Spleen (tissue), 7 donors: Measurements from ENCODE around the gene GPRC5C.

Experiments used
- CTCF ChIP-seq, 11 experiments: fragments of 200-600 bp in 7 of 11; fragments of 450-650 bp in 4 of 11; sonication (generic) in 4 of 11; IDR thresholded peaks in 8 of 11; conservative IDR thresholded peaks in 3 of 11; 1 replicate in 7 of 11; 2 replicates in 4 of 11; pipeline versions ENCODE4 v1.4.0 to v1.8.0; 2016 to 2021; ENCODE audit warnings: antibody characterized with exemption in 11 of 11, inconsistent platforms in 4 of 11, mild to moderate bottlenecking in 1 of 11
- POLR2A ChIP-seq, 3 donors: fragments of 450-650 bp; IDR thresholded peaks; one replicate each; pipeline ENCODE4 v1.5.1; 2017; ENCODE audit warnings: antibody characterized with exemption in 3 of 3, mild to moderate bottlenecking in 1 of 3
- POLR2AphosphoS5 ChIP-seq, 3 donors: sonication (generic); formaldehyde crosslinking; IDR thresholded peaks; one replicate each; pipeline ENCODE4 v1.5.1; 2017; ENCODE audit warnings: antibody characterized with exemption in 3 of 3
- donor health status: DM: no; HTN: no; CAD: no; lungs with moderate emphysema.
- donor health status: DM: no; HTN: no; CAD: no.
- donor health status: DM: no; HTN: no; CAD: no.

GRCh38 chr17:74448756-74449155 lies 16.9 kb downstream of the GPRC5C start:
- no peak for TF ChIP-seq CTCF (IDR thresholded peaks at IDR 0.05 in 8 of 11, conservative IDR thresholded peaks at IDR 0.05 in 3 of 11)
- no peak for TF ChIP-seq POLR2AphosphoS5 (IDR thresholded peaks at IDR 0.05)
- TF ChIP-seq POLR2A (IDR thresholded peaks at IDR 0.05): no peak
